Measurements from ENCODE around the gene ENHO.

Gene ENHO

DNA sequence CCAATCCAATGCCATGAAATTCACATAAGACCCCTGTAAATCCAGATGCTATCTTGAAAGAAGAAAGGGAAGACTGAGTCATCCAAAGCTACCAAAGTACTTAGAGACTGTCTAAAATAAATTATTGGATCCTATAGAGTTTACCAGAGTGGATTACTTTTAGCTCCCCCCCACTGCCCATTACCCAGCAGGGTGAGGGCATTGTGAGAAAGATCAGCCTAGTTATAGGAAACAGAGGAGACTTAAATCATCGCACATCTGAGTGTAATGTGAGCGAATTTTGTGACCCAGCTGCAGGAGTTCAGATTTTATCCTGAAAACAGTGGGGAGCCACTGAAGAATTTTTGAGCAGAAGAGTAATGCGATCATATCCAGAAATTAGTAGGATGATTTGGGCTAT is 1.6 kb upstream of the ENHO start:
- no peak for DNase-seq (ENCODE audit: low spot score)

DNA sequence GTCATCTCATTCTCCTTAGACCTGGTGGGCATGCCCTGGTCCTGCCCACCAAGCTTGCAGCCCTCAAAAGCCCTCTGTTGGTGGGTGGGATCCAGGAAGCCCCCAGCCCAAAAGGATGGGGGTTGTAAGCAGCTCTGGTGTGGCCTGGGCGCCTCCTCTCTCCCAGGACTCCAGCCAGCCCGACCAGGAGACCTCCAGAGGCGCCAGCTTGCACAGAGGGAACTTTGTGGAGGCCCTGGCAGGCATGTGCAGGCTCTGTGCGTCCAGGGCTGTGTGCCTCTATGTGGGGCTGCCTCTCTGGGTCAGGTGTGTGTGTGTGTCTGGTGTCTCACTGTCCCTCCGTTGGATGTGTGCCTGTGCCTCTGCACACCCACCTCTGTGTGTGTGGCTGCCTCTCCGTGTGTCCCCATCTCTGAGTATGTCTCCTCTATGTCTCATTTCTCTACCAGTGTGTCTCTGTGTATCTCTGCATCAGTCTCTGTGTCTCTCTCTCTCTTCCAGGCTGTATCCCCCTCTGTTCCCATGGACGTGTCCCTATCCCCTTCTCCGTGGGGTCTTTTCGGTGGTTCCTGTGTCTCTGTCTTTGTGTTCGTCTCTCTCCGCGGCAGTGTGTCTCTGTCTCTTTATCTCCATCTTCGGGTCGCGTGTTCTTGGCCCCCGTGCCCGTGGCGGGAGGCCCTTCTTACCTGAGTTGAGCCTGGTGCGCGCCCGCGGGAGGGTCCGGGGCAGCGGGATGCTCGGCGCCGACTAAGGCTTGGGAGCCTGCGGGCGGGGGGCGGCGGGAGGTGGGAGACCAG is 501 bp downstream of the ENHO start:
- no peak for DNase-seq (ENCODE audit: low spot score)

DNA sequence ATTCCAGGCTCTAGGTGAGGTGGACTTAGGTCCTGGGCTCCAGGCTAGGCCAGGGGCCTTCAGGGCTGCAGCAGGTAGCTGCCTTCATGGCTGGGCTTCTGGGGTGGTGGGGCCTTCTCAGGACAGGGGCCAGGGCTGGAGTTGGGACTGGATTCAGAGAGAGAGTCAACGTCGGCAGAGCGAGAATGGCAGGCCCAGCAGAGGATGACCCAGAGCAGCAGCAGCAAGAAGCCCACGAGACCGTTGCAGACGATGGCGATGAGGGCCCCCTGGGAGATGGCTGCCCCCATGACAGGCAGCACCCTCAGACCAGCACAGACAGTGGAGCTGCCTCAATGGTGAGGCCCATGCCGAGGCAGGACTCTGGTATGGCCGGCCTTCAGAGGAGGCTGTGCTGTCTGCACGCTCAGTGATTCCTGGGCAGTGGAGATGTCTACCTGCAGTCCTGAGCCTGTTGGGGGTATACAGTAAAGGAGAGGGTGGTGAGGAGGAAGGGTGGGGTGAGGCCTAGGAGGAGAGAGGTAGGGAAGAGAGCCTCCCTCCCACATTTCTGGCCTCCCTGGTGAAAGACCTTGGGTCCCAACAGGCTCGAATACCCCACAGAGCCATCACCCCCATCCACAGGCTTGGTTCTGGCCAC is 1.3 kb downstream of the ENHO start:
- DNase-seq (ENCODE audit: low spot score), result no peak

DNA sequence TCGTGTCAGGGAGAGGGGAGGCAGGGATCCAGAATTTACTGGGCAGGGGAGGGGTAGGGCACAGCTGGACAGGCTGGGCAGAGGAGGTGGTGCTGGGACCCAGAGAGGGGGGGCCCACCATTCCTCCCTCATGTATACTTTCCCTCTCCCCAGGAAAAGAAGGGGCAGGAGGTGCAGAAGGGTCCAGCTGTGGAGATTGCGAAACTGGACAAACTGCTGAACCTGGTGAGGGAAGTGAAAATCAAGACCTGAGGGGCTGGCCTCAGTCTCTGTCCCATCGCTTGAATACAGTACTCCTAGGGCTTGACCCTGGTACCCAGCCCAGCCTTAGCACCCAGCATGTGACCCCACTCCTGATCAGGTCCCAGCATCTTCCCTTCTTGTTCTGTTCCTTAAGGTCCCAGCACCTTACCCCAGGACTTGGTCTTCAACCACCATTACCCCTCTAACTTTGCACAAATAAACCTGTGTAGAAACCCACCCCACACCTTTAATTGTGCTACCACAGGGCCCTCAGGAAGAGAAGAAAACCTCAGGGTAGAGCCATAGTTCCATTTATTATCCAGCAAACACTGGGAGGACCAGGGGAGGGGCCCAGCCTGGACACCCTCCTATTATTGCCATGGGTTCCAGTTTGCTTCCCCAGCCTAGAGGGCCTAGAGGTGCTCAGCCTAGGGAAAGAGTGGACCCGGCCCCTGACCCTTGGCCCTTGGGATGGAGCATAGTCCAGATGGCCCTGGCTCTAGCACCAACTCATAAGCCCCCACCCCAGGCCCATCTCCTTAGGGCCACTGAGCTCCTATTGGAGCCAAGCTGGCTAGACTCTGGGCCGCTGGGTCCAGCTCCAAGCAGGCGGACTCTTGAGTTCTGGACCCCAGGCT is 2.0 kb downstream of the ENHO start:
- no peak for DNase-seq (ENCODE audit: low spot score)

DNA sequence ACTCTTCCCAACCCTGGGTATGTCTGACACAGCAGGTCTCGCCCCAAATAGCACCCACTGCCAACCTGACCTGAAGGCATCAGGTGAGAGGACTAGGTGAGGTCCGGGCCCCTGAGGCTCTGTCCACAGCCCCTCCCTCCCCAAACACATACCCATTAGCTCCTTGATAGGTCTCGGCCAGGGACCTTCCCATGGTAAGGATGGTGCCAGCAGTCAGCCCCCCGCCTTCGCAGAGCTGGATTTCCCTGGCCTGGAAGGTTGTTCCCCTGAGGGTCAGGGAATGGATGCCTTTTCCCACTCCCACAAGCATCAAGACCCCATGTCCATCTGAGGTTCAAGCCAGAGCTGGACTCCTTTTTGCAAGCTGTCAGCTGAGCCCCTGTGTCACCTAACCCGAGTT is 2.7 kb downstream of the ENHO start:
- DNase-seq (ENCODE audit: low spot score), result no peak

DNA sequence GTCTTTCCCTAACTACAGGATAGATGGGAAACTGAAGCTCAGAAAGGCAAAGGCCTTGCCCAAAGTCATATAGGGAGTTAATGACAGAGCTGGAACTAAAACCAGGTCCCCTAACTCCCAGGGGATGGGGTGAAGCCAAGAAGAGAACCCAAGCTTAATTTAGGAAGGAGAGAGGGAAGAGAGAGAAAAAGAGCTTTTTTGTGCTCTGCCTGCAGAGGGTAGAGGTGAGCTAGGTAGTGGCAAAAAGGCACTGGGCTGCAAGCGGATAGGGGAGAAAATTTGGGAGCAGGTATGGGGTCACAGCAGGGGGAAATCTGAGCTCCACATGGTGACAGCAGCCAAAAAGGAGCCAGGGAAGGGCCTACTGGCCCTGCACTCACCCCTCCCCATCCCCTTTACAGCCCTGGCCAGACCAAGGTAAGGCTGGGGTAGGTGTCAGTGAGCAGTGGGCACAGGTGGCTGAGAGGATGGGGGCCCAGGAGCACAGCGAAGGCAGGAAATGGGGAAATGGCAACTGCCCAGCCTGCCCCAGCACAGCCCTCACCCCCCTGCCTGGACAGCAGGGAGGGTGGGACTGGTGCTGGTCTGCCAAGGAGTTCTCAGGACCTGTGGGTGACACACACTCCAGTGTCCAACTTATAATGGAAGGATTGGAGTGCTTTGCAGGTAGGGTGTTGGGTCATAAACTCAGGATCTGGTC is 3.3 kb downstream of the ENHO start:
- no peak for DNase-seq (ENCODE audit: low spot score)

DNA sequence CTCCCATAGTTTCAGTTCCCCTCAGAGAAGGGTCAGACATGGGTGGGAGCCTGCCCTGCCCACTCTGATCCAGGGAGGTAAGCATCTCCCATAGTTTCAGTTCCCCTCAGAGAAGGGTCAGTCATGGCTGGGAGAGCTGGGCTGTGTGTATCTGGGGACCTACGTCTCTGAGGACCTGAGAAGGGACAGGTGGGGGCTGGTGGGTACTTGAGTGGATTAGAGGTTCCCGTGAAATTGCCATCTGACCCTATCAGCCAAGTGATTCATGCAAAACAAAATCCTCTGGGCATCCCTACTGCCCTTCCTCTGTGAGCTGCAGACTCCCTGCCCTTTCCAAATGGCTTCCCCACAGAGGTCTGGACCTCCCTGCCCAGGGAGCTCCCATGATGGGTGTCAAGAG is 3.9 kb downstream of the ENHO start:
- no peak for DNase-seq (ENCODE audit: low spot score)

DNA sequence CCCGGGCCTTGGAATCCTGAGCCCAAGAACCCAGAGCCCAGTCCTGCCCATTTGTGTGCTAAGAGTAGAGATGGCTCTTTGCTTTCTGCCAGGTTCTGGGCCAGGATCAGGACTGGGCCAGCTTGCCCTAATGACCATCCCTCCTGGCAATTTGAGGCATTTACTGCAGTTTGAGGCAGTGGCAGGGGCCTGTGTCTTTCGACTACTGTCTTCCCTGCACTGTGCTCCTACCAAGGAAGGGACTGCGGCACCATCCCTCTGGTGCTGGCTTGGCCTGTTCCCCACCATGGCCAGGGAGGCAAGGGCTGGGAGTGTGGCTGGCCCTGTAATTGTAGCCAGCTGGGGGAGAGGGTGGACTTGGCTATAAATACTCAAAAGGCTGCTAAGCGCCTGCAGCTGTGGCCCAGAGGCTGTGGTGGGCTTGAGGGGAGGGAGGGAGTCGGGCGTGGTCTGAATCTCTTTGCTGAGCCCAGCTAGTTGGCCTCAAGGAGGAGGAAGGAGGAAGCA is 4.6 kb downstream of the ENHO start:
- DNase-seq (ENCODE audit: low spot score), result no peak

DNA sequence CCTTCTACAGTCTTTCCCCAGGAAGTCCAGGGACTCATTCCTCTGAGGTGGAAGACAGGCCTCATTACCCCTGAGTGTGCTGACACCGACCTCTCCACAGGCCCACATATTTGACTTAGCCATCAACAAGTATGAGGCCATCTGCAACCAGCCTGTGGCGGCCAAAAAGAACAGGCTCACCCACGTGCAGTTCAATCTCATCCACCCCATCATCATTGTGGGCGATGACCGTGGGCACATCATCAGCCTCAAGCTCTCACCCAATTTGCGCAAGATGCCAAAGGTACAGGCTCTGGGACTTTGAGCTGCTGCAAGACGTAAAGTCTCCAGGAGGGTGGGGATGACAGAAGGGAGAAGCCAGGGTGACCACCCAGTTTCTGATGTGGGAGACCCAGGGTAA is 5.6 kb downstream of the ENHO start:
- DNase-seq (ENCODE audit: low spot score), result no peak

DNA sequence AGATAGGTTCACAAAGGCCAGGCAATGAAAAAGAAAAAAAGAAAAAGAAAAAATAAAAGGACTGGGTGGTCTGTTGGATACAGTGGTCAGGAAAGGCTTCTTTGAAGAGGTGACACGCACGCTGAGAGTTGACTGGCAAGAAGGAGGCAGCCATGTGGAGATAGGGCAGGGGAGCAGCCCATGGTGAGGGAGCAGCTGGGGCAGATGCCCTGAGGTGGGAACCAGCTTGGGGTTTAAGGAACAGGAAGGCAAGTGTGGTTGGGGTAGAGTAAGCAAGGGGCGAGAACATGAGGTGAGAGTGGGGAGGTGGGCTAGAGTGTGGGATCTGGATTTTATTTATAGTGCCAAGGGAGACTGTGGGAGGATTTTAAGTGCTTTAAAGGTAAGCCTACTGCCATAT is 6.8 kb downstream of the ENHO start:
- DNase-seq (ENCODE audit: low spot score), result no peak

DNA sequence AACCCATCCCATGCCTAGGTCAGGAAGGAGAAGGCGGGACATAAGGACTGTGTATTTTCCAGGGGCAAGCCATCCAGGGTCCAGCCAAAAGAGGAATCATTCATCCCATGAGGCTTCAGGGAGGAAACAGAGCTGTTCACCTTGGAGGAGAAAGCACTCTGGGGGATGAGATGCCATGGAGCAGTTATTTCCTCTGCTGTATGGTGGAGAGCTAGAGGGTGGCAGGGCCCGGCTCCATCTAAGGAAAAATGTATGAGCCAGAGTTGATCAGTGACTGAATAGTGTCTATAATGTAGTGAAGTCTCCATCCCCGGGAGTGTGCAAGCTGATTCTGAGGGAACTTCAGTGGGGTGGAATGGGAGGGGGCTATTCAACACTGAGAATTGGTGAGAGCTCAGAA is 8.0 kb downstream of the ENHO start:
- no peak for DNase-seq (ENCODE audit: low spot score)

DNA sequence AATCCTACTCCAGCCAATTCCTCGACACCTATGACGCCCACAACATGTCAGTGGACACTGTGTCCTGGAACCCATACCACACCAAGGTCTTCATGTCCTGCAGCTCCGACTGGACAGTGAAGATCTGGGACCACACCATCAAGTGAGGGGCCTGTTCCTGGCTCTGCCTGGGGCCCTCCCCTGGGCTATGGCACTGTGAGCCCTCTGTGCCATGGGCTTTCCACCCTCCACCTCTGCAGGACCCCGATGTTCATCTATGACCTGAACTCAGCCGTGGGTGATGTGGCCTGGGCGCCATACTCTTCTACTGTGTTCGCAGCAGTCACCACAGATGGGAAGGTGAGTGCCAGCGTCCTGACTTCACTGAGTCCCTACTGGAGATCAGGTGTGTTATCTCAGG is 8.4 kb downstream of the ENHO start:
- no peak for DNase-seq (ENCODE audit: low spot score)

DNA sequence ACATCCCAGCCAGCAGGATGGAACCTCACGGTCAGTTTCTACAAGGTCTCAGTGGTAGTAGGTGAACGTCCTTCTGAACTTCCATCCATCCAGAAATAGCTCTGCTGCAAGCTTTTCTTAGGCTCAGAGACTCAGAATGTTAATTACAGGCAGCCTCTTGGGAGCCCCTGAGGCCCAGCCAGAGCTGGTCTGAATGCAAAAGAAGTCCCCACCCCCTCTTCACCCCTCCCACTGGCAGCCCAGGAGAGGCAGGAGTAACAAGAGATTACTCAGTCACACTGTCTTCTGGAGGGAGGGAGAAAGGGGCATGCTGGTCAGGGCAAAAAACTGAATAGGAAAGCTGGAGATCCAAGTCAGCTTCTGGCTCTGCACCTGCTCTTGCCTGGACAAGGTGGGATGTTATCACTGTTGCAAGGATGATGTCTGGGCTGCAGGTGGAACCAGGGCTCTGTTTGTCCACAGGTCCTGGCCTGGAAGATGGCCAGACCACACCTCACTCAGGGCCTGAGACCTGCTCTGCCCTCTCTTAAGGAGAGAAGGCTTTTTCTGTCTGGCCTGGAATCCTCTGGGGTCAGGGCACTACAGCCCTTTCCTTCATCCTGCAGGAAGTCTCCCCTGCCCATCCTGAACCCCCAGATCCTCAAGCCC is 9.1 kb downstream of the ENHO start:
- no peak for DNase-seq (ENCODE audit: low spot score)

DNA sequence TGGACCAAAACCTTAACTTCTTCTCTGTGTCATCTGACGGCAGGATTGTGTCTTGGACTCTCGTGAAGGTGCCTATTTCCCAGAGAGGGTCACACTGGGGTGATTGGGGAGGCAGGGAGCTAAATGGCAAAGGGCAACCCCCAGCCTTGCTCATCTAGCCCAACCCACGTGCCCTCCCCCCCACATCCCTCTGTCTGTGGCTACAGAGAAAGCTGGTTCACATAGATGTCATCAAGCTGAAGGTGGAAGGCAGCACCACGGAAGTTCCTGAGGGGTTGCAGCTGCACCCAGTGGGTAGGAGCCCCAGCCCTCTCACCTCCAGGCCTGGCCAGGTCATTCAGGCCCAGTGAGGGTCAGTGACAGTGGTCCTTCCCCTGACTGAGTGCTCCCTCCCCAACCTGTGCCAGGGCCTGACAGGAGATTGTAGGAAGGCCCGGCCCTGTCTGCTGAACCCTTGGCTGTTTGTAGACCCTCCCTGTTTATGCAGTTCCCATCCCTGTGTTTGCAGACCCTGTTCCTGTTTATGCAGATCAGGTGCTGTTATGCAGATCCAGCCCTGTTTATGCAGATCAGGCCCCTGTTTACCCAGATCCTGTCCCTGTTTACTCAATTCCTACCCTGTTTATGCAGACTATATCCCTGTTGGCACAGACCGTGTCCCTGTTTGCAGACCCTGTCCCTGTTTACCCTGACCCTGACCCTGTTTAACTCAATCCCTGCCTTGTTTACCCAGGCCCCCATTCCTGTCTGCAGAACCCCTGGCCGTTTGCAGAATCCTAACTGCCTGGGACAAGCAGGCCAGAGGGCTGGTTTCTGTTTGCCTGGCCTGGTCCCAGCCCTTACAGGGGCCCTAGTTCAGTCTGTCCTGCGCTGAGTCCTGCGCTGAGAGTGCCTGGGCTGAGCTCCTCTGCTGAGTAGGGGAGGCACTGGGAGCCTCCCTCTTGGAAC is 10.4 kb downstream of the ENHO start:
- no peak for DNase-seq (ENCODE audit: low spot score)

DNA sequence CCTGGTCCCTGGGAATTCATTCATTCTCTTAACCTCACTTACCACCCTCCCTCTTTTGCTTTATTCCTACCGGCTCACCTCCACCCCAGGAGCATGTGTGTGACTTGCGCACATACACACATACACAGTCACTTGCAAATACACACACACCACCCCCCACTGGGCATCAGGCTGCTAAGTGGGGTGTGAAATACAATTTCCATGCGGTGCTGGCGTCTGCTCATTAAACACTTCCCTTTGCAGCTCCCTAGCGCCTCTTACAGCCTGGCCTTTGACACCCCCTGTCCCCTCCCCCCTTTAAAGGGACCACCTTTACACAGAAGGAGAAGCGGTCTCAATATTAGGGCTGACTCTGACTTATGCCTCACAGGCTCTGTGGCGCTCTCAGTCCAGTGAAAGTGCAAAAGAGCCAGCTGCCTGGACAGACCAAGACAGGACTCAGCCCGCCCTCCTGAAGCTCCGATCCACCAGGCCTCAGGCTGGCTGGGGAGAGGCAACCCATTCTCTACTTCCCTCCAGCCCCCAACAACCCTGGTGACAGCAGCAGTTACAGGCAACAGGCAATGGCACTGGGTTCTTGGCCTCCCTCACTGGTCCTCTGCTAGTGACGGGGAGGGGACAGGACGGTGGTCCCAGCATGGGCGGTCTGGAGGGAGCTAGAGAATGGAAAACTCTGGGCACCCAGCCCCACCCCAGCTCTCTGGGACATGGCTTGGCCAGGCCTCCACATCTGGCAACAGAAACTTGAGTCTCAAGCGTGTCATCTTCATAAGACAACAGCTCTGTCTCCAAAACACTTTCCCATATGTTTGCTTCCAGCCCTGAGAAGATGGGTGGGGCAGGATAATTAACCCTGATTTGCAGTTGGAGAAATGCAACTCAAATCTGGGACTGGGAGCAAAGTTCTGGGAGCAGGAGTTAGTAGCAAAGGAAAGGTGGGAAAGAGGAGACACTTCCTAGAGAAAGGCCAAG is 12.0 kb downstream of the ENHO start:
- DNase-seq (ENCODE audit: low spot score), result no peak

DNA sequence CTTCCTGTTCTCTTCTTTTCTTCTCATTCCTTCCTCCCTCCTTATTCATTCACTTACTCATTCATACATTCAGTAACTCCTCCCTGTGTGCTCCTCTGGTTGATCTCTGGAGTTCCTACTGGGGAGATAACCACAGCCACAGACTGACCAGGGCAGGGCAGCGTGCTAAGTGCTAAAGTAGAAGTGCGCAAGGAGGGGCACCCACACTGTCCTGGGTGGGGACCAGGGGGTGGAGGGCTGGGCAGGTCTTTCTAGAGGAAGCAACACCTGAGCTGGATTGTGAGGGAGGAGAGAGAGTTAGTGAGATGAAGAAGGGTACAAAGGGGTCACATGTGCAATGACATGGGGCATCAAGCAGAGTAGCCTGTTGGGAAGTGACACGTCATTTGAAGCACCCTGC is 13.8 kb downstream of the ENHO start:
- DNase-seq (ENCODE audit: low spot score), result no peak

DNA sequence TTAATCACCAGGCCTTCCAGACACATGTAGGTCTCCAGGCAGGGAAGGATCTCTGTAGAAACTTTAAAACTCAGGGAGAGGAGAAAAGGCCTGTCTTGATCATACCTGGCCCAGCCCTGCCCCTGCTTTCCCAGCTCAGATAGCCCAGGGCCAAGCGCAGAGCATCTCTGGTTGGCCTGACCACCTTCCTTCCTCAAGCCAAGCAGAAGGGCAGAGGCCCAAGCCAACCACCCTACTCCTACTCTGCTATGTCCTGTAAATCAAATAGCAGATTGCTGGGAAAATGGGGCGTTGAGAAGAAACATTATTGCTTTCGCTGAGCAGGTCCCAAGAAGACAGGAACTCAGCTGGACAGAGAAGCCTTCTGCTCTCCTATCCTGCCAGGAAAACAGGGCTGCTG is 14.3 kb downstream of the ENHO start:
- DNase-seq (ENCODE audit: low spot score), result no peak

DNA sequence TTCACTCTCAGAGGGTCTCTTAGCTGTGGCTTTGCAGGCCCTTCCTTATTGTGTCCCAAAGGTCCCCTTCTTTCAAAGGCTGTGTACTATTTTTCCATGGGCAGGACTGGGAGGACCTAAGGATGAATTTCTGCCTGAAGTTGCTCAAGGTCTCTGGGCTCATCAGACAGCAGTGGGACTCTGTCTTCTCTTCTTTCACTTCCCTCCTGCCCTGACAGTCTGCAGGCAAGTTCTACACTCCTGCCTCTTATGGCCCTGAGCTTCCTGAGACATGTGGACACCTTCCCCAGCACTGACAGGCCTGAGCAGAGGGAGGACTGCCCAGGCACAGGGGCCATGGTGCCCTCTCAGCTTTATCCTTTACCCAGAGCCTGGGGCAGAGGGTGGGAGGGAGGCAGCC is 14.8 kb downstream of the ENHO start:
- no peak for DNase-seq (ENCODE audit: low spot score)

DNA sequence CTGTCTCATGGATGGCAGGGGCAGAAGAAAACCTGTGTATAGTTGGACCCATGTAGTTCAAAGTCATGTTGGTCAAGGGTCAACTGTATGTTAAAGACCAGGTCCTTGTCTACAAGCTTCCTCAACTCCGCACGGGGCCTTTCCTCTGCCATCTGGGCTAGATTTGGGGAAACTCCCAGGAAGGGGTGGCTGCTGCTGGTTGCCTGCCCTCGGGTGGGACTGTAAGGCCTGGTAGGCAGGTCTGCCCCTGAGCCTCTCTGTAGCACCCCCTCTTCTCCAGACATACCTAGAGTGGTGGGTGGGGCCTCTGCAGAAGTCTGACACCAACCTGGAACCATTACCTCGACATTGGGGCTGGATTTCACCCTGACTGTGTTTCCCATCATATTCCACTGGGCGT is 15.2 kb downstream of the ENHO start:
- no peak for DNase-seq (ENCODE audit: low spot score)

Data from GM03348 (cell line).